NCI-H2081 (cell line): Measurements from ENCODE around the gene EGR4.

ENCODE experiments used
- DNase-seq, 2 experiments: peaks; one replicate each; lab custom pipeline; 2025; lab: John Stamatoyannopoulos, UW

The EGR4 gene

DNA sequence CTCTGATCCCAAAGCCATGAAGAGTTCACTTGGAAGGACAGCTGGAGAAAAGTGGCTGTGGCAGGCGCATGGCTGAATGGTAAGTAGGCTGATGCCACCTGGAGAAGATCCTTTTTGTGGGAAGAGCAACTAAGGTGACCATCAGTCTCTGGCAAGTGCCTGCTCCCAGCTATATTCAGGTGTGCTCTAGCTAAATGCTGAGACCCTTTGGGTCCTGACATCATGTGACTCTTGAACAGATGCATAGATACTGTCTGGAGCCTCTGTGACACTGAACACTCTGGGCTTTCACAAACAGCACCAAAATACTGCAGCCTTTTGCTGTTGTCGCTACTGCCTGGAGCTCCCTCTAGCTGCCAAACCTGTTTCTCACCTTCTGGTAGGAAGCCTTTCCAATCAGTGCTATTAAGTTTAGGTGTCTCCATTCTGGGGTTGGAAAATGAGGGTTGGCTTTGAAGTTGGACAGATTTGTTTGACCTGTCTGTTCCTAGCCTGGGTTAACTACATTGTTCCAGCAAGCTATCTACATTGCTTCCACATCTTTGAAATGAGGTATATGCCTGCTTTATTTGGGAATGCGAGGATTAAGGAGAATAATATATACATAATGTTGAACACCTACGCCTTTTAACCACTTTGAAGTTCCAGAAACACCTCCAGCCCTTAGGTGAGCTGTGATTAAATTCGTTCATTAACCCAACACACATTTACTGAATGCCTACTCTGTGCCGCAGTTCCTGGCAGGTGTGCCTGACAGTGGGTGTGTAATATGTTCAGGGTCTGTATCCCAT, 3.1 kb downstream of the EGR4 start:
- peak; percentile 67 to 83 for DNase-seq

DNA sequence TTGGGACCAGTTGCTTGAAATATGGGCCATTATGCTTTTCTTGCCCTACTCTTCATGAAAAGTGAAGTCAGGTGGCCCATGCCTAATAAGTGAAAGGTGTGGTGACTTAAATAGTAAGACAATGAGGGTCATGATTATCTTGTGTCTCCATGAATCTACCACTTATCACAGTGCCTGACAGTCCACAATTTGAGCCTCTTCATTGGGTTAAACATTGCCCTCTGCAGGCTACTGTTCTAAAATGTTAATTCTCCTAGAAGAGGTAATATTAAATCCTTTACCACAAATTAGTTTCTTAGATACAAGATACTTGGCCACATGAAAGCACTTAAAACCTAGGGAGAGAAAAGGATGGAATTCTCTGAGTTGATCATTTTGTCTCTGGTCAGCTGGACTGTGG, 4.0 kb downstream of the EGR4 start:
- DNase-seq = no peak

DNA sequence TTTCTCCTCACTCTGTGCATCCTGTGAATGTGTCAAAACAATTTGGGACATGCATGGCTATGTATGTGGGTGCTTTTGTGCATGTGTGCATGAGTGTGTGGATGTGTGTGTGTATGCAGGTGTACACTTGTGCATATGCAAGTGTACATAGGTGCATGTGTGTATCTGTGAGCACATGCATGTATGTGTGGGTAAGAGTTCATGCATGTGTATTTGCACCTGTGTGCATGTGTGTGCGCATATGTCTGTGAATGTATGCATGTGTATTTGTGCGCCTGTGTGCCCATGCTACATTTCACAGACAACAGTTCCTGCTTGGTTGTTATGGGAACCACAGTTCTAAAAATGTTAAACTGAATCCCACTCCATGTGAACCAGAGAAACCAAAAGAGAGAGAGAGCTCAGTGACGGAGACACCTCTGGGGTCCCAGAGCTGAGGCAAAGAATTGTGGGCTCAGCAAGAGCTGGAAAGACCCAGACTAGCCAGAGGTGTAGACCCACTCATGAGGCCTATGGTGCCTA, 7.2 kb downstream of the EGR4 start:
- DNase-seq = no peak

DNA sequence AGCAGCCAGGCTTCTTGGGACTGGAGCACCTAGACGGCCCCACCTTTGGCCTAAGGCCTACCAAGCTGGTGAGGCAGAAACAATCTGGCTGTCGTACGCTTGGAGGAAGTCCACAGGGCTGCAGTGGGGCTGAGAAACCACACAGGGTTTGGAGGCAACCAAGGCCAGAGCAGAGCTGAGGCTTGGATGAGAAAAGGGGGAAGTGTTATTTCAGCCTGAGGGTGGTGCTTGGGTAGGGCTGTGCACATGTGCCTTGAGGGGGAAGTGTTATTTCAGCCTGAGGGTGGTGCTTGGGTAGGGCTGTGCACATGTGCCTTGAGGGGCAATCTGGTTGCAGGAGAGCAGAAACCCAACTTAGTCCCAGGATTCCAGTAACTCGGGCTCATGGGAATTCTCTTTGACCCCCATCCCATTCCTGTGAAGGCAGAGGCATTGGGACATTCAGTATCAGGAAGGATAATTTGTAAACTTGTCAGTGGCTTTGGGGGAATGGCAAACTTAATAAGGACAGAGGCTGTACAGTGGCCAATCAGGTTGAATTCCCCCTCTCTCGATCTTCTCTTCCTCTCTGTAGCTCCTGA, 8.1 kb downstream of the EGR4 start:
- DNase-seq = no peak

DNA sequence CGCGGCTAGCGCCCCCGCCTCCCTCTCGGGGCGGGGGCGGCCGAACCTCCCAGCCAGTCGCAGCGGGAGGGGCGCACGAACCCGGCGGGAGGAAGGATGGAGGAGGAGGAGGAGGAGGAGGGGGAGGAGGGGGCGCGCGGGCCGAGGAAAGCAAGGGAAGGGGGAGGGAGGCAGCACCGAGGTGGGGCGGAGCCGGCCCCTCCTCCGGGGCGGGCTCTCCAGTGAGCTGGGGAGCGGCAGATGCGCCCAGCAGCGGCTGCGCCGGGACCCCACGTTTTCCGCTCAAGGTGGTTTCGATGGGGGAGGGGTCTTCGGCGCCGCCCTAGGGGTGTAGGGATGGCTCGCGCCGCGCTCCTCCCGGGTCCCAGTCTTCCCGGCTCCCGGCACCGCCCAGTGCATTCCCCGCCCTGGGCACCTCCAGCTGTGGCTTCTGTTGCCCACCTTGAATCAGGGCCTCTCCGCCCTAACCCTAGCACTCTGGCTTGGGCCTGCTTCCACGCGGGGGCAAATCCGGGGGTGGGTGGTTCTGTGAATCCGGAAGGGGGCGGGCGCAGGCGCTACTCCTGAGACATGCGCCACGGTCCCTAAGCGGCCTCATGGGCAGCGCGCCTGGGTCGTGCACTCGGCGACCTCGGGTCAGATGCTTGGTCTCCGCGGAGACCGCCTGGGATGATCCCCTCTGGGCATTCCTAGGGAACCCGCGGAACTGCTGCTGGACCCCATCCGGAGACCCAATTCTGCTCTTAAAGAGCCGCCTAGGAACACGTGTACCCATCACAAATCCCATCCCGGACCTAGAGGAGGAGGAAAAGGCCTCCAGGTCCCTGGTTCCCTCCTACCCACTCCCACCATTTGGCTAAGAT, 8.8 kb downstream of the EGR4 start, which contains the start of gene FBXO41:
TSS of gene FBXO41 (minus strand) at position 183 of the 863 bp plus-strand sequence. CDS start 14,848 bp downstream, outside the sequence.
- DNase-seq = peak; percentile 69 to 80

DNA sequence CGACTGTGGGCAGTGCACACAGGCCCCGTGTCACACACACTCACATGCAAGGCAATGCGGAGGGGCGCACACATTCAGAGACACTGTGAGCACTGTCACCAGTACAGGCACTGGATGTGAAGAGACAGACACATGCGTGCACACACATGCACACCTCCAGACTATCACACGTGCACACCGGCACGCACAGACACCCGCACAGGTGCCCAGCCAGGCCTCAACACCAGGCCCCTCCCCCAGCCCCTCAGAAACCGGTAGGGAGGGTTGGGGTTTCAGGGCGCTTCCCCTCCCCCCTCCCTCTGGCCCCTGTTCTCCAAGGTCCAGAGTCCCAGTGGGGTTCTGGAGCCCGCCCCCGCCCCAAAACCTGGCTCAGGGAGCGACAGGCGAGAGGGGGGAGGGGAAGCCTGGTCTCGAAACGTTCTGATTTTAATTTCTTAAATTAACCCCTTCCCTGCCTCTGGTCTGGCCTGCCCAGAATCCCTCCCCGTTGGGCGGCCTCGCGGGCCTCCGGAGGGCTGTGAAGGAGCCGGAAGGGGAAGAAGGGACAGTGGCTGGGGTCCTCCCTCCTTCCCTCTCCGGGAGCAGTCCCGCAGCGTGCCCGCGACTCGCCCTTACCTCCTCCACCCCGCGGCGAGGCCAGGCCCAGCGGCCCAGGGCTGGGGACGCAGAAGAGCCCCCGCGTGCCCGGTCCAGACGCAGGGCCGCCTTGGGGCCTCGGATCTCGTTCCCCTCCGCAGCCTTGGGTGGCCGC, 9.6 kb downstream of the EGR4 start:
- peak; percentile 36 to 39 for DNase-seq

DNA sequence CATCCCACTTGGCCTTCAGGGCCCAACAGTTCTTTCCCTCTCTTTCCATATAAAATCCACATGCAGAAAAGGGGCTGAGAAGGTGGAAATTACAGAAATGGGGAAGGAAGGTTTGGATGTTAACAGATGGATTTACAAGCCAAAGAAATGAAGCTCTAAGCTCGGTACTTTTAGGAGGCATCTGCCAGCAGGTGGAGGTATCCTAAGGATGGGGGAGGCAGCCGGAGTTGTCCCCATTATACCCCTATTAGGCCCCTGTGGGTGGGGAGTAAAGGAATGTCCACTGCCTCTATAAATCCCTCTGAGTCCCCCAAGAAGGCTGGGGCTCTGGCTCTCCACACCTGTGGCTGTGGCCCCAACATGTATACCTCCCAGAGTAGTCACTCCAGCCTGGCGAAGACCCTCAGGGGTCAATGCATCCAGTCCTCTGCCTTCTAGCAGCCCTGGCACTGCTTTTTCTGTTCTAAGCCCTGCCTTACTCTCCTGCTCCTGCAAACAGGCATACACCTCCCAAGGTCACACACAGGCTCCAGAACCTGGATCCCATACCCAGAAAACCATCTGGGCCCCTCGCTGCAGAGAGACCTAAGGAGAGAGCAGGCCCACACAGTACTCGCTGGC, 10.3 kb downstream of the EGR4 start:
- DNase-seq = no peak

DNA sequence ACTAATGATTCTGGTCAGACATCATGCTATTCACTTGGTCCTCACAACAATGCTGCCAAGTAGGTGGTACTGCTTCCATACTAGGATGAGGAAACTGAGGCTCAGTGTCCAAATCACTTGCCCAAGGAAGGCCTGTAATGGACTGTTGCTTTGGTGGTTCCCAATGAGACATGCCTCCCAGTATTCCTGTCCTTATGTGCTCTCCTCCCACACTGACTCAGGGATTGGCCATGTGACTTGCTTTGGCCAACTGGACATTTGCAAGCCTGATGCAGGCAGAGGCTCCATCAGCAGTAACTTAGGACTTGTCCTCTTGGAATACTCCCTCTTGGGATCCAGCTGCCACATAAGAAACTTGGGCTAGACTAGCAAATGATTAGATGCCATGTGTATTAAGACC, 12.1 kb downstream of the EGR4 start:
- DNase-seq = no peak

DNA sequence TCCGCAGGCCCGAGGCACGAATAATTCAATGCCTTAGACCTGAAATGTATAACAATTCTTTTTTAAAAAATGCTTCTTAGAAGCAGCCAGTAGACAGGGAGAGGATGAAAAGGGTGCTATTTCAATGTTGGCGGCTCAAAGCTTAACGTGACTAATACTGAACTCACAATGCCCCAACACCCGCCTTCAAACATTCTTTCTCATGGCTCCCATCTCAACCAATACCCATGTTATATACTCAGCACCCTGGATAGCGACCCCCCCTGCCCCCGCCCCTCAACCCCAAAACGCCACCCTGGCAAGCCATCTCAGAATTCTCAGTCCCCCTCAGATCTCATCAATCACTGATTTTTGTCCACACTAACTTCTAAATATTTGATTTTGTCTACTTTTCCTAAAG, 13.5 kb downstream of the EGR4 start:
- no peak for DNase-seq

DNA sequence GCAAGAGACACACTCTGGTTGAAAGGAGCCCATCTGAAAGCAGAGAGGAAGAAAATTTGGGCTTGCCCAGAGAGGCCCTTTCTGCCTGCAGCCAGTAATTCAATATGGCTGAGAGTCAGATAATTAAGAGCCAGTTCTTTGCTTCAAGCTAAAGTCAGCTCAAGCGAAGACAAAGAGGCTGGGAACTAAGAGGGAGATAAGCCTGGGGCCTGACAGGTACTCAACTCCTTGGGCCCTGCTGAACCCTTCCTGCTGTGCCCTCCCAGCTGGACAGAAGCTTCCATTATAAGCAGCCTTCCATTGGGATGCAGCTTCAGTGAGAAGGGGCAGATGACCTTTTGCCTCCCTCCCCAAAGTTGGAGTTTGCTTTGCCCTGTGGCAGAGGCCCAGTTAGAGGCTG, 21.1 kb downstream of the EGR4 start:
- DNase-seq = no peak

DNA sequence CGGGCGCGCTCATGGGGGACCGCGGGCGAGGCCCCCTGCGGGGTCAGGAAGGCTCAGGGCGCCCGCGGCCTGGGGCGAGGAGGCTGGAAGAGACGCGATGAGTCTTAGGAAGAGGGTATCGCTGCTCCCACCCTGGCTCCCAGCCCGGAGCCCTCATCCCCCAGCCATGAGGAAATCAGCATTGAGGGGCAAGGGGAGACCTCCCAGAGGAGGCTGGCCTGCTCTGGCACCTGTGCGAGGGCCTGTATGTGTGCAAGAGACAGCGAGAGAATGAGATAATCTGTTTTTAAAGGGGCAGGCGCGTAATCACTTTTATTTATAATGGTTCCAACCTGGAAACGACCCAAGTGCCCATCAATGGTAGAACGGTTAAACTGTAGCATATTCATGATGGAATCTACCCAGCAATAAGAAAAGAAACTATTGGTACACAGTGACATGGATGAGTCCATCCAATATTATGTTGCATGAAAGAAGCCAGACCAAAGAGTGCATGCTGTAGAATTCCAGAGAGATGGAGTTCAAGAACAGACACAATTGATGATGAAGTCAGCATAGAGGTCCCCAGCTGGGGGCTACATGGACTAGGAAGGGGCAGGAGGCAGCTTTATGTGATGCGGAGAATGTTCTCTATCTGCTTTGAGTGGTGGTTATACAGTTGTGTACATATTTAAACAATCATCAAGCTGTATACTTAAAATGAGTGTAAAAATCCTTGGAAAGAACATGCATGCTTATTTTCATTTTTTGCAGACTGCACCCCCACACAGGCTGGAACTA, 23.5 kb downstream of the EGR4 start:
- peak; percentile 28 to 42 for DNase-seq

DNA sequence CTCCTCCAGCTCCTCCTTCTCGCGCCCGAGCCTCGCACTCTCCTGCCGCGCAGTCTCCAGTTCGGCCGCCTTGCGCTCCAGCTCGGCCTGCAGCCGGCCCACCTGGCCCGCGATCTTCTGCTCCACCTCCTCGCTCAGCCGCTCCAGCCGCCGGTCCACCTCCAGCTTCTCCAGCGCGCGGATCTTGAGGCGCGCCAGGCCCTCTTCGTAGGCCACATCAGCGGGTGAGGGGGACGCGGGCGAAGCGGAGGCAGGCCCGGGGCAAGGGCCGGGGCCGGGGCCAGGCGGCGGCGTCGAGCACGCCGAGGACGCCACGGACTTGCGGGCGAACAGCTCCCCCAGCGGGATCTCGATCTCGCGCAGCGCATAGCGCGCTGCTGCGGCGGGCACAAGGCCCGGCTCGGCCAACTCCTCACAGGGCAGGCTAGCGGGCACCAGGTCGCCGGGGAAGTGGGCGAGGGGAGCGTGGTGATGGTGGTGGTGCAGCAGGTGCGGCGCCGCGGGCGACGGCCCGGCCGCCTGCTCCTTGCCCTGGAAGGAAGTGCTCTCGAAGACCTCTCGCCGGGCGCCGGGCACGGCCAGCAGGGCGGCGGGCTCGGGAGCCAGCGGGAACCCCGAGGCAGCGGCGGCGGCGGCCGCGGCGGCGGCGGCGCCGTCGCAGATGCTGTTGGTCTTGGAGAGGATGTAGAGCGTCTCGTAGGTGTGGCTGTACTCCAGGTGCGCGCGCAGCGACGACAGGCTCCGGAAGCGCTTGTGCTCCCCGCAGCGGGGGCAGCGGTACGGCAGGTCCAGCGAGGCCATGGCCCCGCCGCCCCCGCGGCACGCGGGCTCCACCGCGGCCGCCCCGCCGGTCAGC, 24.3 kb downstream of the EGR4 start:
- DNase-seq = peak; percentile 89 to 94

DNA sequence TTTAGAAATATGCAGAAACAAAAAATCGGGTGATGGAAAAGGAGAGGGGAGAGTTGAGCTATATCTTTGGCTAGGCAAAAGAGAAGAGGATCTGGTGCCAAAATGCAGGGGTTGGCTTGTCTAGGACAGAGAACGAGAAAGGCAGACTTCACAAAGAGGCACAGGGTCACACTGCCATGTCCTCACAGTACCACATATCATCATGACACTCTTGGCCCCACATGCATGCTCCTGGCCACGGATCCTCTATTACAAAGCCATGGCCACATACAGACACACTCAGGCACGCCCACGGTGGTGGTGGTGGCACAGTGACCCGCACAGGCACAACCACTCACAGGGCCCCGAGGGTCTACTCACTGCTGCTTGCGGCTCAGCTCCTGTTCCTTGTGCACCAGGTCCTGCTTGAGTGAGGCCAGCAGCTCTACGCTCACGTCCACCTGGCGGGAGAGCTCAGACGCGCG, 24.9 kb downstream of the EGR4 start:
- no peak for DNase-seq

DNA sequence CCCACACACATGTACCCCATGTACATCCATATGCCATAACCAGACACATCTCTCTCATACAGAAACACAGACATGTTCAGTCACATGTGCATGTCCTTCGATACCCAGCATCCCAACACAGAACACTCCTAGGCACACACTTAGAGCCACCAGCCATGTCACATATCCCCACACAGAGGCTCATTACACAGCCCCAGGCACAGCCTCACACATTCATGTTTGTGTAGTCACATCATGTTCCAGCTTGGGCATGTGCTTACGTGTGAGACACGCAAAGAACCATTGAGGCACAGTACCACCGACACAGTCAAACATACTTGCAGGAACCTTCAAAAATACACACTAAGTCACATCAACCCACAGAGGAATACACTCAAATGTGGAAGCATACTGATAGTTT, 26.3 kb downstream of the EGR4 start:
- DNase-seq = no peak

DNA sequence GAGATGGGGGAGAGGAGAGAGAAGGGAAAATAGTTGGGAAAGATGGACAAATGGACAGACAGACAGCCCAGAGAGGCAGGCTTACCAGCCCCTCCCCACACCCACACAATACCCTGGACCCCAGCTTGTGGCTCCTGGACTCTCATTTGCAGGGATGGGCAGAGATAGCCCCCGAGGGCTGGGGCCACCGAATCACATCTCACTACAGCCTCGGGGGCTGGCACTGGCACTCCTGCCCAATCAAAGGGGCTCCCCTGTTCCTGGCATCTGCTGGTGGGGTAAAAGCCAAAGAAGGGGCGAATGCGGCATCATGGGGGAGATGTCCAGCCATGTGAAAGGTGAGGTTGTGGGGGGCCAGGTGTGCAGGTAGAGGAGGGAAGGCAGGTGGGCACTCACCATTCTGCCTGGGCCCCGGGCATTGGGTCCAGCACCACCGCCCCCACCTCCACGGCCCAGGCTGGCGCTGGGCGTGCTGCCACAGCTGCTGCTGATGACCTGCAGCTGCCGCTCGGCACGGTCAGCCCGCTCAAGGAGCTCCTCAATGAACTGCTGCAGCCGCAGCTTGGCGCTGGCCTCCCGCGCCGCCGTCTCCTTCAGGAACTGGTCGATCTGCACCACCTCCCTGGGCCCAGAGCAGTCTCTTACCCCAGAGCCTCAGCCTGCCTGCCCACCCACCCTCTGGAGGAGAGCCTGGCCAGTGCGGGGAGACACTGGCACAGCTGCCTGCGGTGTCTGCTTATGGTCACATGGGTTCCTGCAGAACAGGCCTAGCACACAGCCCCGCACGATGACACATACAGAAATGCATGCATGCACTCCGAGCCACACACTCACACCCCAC, 27.1 kb downstream of the EGR4 start:
- no peak for DNase-seq

DNA sequence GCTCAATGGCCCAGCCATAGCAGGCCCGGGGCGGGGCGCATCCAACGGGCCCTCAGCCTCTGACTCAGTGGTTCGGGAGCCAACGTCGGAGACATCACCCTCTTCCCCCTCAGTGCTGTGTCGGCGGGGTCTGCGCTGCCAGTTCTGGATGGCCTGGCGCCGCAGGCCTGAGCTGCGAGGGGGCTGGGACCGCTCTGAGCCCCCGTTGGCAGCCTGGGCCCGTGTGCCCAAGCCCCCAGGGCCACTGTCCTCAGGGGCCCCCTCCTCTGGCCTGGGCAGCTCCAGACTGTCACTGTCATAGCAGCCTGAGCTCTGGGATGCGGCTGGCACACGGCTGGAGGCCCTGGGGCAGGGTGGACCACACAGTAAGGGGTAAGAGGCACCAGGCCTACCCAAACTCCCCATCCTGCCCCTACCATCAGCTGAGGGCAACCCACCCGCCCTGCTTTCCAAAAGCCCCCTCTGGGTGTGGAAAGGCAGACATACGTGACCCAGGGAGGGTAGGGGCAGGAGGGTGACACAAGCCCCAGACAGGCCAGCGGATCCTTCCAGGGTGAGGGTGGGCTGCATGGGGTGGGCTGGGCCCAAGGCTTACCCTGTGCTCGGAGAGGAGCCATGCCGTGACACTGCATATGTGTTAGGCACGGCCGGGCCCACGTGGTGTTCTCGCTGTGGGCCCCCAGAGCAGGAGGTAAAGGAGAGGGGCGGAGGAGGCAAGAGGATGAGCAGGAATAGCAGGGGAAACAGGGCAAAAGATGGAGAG, 27.9 kb downstream of the EGR4 start:
- no peak for DNase-seq

DNA sequence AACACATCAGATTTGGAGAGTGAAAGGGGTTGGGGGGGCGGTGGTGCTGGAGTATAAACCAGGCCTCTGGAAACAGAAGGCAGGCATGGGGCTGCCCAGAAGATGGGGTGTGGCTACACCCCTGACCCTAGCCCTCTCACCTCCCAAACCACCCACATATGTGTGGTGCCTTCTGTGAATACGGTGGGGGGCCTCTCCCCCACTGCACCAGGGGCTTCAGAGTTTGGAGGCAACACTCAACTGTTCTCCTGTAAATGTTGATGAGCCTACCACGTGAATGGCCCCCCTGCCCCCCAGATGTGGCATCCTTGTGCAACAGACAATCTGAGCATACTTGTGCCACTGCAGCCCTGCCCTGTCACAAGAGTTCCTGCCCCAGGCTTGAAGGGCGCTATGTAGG, 28.6 kb downstream of the EGR4 start:
- DNase-seq = no peak

DNA sequence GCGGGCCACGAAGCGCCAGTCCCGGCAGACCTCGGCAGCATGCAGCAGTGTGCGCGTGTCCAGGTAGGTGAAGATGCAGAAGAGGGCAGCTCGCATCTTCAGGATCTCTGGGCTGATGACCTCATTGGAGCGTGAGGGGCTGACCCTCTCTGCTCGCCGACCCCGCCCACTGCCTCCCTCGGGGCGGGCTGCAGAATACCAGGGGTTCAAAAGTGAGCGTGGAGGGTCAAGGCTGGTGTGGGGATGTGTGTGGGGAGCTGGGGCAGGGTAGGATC, 29.1 kb downstream of the EGR4 start:
- no peak for DNase-seq
